DND-41 (cell line): ENCODE data around the gene GPR137B.

Experiments used
- CTCF ChIP-seq: IDR thresholded peaks from 2 replicates; pipeline ENCODE4 v1.5.1; 2012; ENCODE audit warnings: borderline replicate concordance, low read length, moderate library complexity, mild to moderate bottlenecking; ENCODE audit not compliant: poor library complexity, severe bottlenecking; ENCODE audit errors: extremely low read depth
- EZH2 ChIP-seq: IDR thresholded peaks from 3 replicates; pipeline ENCODE4 v1.6.1; 2012; ENCODE audit warnings: borderline replicate concordance, low read depth, mild to moderate bottlenecking, moderate library complexity, low read length, inconsistent platforms; ENCODE audit not compliant: severe bottlenecking

GRCh38 chr1:236211815-236212214 is 69.5 kb downstream of the GPR137B start:
- TF ChIP-seq CTCF (no peak), EZH2 (no peak)
